ENCODE measurements around the gene LNP1.

LNP1 gene

GRCh38 chr3:100395679-100396431 is 5.5 kb upstream of the LNP1 start:
- DNase-seq = no peak
- in situ Hi-C loops (cut with HindIII; ENCODE audit: low pct_ligation_motif_present, low pct_unique_long_range_greater_than_20kb, low sequenced_read_pairs) = no loop called here

GRCh38 chr3:100396967-100397366 is 4.4 kb upstream of the LNP1 start:
- no peak for DNase-seq
- in situ Hi-C loops (cut with HindIII; ENCODE audit: low pct_ligation_motif_present, low pct_unique_long_range_greater_than_20kb, low sequenced_read_pairs) = no loop called here

GRCh38 chr3:100399341-100400071 is 1.8 kb upstream of the LNP1 start:
- in situ Hi-C loops (cut with HindIII; ENCODE audit: low pct_ligation_motif_present, low pct_unique_long_range_greater_than_20kb, low sequenced_read_pairs) = no loop called here

GRCh38 chr3:100400419-100400779 is 940 bp upstream of the LNP1 start:
- peak; percentile 29 for DNase-seq
- in situ Hi-C loops (cut with HindIII; ENCODE audit: low pct_ligation_motif_present, low pct_unique_long_range_greater_than_20kb, low sequenced_read_pairs) = no loop called here

More at GRCh38 chr3:100399341-100400071, 1.8 kb upstream of the LNP1 start:
- DNase-seq = no peak

- DNase-seq = peak; percentile 40
- in situ Hi-C loops (cut with HindIII; ENCODE audit: low pct_ligation_motif_present, low pct_unique_long_range_greater_than_20kb, low sequenced_read_pairs) = no loop called here
These were observed 319 bp downstream of the LNP1 start for GRCh38 chr3:100401674-100402041.

- DNase-seq = peak; percentile 18
- in situ Hi-C loops (cut with HindIII; ENCODE audit: low pct_ligation_motif_present, low pct_unique_long_range_greater_than_20kb, low sequenced_read_pairs) = no loop called here
These were observed 917 bp downstream of the LNP1 start for GRCh38 chr3:100402256-100402655.

- in situ Hi-C loops (cut with HindIII; ENCODE audit: low pct_ligation_motif_present, low pct_unique_long_range_greater_than_20kb, low sequenced_read_pairs) = no loop called here
- no peak for DNase-seq
These were observed 1.6 kb downstream of the LNP1 start for GRCh38 chr3:100402891-100403290.

- in situ Hi-C loops (cut with HindIII; ENCODE audit: low pct_ligation_motif_present, low pct_unique_long_range_greater_than_20kb, low sequenced_read_pairs) = no loop called here
- peak; percentile 45 for DNase-seq
These were observed 2.3 kb downstream of the LNP1 start for GRCh38 chr3:100403362-100404249.

GRCh38 chr3:100404250-100404548 is 2.9 kb downstream of the LNP1 start:
- no peak for DNase-seq
- in situ Hi-C loops (cut with HindIII; ENCODE audit: low pct_ligation_motif_present, low pct_unique_long_range_greater_than_20kb, low sequenced_read_pairs) = no loop called here

- in situ Hi-C loops (cut with HindIII; ENCODE audit: low pct_ligation_motif_present, low pct_unique_long_range_greater_than_20kb, low sequenced_read_pairs) = no loop called here
- DNase-seq = no peak
These were observed 5.8 kb downstream of the LNP1 start for GRCh38 chr3:100407164-100407563.

GRCh38 chr3:100407977-100408532 is 6.7 kb downstream of the LNP1 start:
- no peak for DNase-seq
- in situ Hi-C loops (cut with HindIII; ENCODE audit: low pct_ligation_motif_present, low pct_unique_long_range_greater_than_20kb, low sequenced_read_pairs) = no loop called here

- in situ Hi-C loops (cut with HindIII; ENCODE audit: low pct_ligation_motif_present, low pct_unique_long_range_greater_than_20kb, low sequenced_read_pairs) = no loop called here
- no peak for DNase-seq
These were observed 10.0 kb downstream of the LNP1 start for GRCh38 chr3:100411091-100411982.

- DNase-seq = no peak
- in situ Hi-C loops (cut with HindIII; ENCODE audit: low pct_ligation_motif_present, low pct_unique_long_range_greater_than_20kb, low sequenced_read_pairs) = no loop called here
These were observed 11.7 kb downstream of the LNP1 start for GRCh38 chr3:100412912-100413590.

GRCh38 chr3:100413613-100414012 is 12.3 kb downstream of the LNP1 start:
- in situ Hi-C loops (cut with HindIII; ENCODE audit: low pct_ligation_motif_present, low pct_unique_long_range_greater_than_20kb, low sequenced_read_pairs) = no loop called here

GRCh38 chr3:100416176-100416575 is 14.8 kb downstream of the LNP1 start:
- DNase-seq = no peak
- in situ Hi-C loops (cut with HindIII; ENCODE audit: low pct_ligation_motif_present, low pct_unique_long_range_greater_than_20kb, low sequenced_read_pairs) = no loop called here

More at GRCh38 chr3:100413613-100414012, 12.3 kb downstream of the LNP1 start:
- DNase-seq = no peak

- no peak for DNase-seq
- in situ Hi-C loops (cut with HindIII; ENCODE audit: low pct_ligation_motif_present, low pct_unique_long_range_greater_than_20kb, low sequenced_read_pairs) = no loop called here
These were observed 15.5 kb downstream of the LNP1 start for GRCh38 chr3:100416863-100417262.

- in situ Hi-C loops (cut with HindIII; ENCODE audit: low pct_ligation_motif_present, low pct_unique_long_range_greater_than_20kb, low sequenced_read_pairs) = no loop called here
- no peak for DNase-seq
These were observed 18.1 kb downstream of the LNP1 start for GRCh38 chr3:100419406-100419805.

GRCh38 chr3:100420885-100421284 is 19.5 kb downstream of the LNP1 start:
- DNase-seq = peak; percentile 24
- in situ Hi-C loops (cut with HindIII; ENCODE audit: low pct_ligation_motif_present, low pct_unique_long_range_greater_than_20kb, low sequenced_read_pairs) = no loop called here

Measured in ACHN (cell line).